GM20000 (cell line): ENCODE measurements around the gene TARDBP.

ENCODE experiments used
- DNase-seq: peaks from one replicate; pipeline ENCODE4 v3.0.0; 2012; ENCODE audit warnings: low spot score
- CTCF ChIP-seq: IDR thresholded peaks from 2 replicates; pipeline ENCODE4 v1.5.1; 2012; ENCODE audit warnings: mild to moderate bottlenecking, control low read depth; ENCODE audit errors: extremely low read depth, missing control alignments

The TARDBP gene

GRCh38 chr1:11072216-11072917 lies 59.9 kb downstream of the TARDBP start:
- peak; percentile 10 for TF ChIP-seq CTCF
- DNase-seq = peak; percentile 59

DNA sequence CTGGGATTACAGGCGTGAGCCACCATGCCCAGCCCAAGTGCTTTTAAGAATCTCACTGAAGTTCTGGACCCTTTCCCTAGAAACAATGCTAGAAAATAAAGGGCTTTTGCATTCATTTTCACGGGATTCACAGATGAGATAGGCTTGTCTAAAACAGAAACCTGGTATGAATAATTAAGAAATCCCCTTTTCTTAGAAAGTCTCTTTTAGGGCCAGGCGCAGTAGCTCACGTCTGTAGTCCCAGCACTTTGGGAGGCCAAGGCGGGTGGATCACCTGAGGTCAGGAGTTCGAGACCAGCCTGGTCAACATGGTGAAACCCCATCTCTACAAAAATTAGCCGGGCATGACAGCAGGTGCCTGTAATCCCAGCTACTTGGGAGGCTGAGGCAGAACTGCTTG lies 60.9 kb downstream of the TARDBP start:
- DNase-seq = peak; percentile 52
